Brain microvascular endothelial cell (primary cell): Measurements from ENCODE around the gene BOLL.
A peak's percentile ranks its signal among the peaks of the same experiment; 100 is the strongest.
"Not testable (repeated sequence)": the region's sequence is repeated elsewhere in the genome, so short reads cannot be mapped to it uniquely, and the experiment has no call there.

Experiments used
- DNase-seq: peaks from one replicate; pipeline ENCODE4 v3.0.0-alpha.2; 2020
- H3K27ac ChIP-seq: fragments of 250-450 bp; sonication (Bioruptor Pico); 2 replicates; pipeline ENCODE4 v1.5.1; 2020; ENCODE audit warnings: mild to moderate bottlenecking, moderate library complexity
- H3K27me3 ChIP-seq: fragments of 250-450 bp; sonication (Bioruptor Pico); replicated peaks from 2 replicates; pipeline ENCODE4 v1.5.1; 2020; ENCODE audit warnings: mild to moderate bottlenecking
- H3K36me3 ChIP-seq: fragments of 250-450 bp; sonication (Bioruptor Pico); replicated peaks from 2 replicates; pipeline ENCODE4 v1.5.1; 2020; ENCODE audit warnings: mild to moderate bottlenecking
- H3K4me3 ChIP-seq: 2 replicates; pipeline ENCODE4 v1.5.1; 2011; ENCODE audit warnings: low read depth, mild to moderate bottlenecking, control low read depth, low read length, moderate library complexity
- CTCF ChIP-seq: IDR thresholded peaks from 2 replicates; pipeline ENCODE4 v1.5.1; 2011; ENCODE audit warnings: low read depth, mild to moderate bottlenecking, moderate library complexity, low read length, control low read depth, inconsistent platforms; ENCODE audit errors: missing control alignments
- in situ Hi-C: cut with HindIII; loops from 2 replicates; pipeline ENCODE4 v1.10.0; 2017; ENCODE audit warnings: low sequenced_read_pairs, low pct_ligation_motif_present

The BOLL gene

GRCh38 chr2:197706839-197707207 is 78.3 kb downstream of the BOLL start:
- no peak for DNase-seq

GRCh38 chr2:197705912-197706838 is 78.9 kb downstream of the BOLL start:
- no peak for TF ChIP-seq CTCF
- no peaks in the 10 kb centered on the region for H3K27me3 ChIP-seq
- H3K36me3 ChIP-seq: no peaks in the 10 kb centered on the region
- in situ Hi-C loops: no loop called here
- H3K27ac ChIP-seq: no peak overlapping the region
- no peak for DNase-seq
- peak overlapping the region; percentile 89 for H3K4me3 ChIP-seq

More at GRCh38 chr2:197706839-197707207, 78.3 kb downstream of the BOLL start:
- in situ Hi-C loops: no loop called here
- no peak for TF ChIP-seq CTCF
- H3K27ac ChIP-seq: no peak overlapping the region
- H3K27me3 ChIP-seq: no peaks in the 10 kb centered on the region
- H3K36me3 ChIP-seq: no peaks in the 10 kb centered on the region
- peak overlapping the region; percentile 89 for H3K4me3 ChIP-seq

- no peaks in the 10 kb centered on the region for H3K36me3 ChIP-seq
- no peaks in the 10 kb centered on the region for H3K27me3 ChIP-seq
- peak within 1 kb of the TSS; percentile 89 for H3K4me3 ChIP-seq
- in situ Hi-C loops: no loop called here
- peak; percentile 85 for DNase-seq
- TF ChIP-seq CTCF: no peak
- peak within 1 kb of the TSS; percentile 8 for H3K27ac ChIP-seq
Measured at GRCh38 chr2:197705121-197705911, 79.8 kb downstream of the BOLL start, which contains the start of gene MARS2. TSS of gene MARS2 (plus strand) at chr2:197705369. CDS start at chr2:197705406, 37 bp downstream.

- in situ Hi-C loops: no loop called here
- Histone ChIP-seq H3K4me3 (peak overlapping the region; percentile 63), H3K36me3 (no peaks in the 10 kb centered on the region)
Measured at GRCh38 chr2:197704434-197705120, 80.5 kb downstream of the BOLL start.

GRCh38 chr2:197700960-197701359 is 84.2 kb downstream of the BOLL start:
- no peak overlapping the region for H3K4me3 ChIP-seq
- no peak for DNase-seq
- TF ChIP-seq CTCF: no peak
- in situ Hi-C loops: no loop called here
- no peak overlapping the region for H3K27ac ChIP-seq
- no peaks in the 10 kb centered on the region for H3K27me3 ChIP-seq
- H3K36me3 ChIP-seq: no peaks in the 10 kb centered on the region

More at GRCh38 chr2:197704434-197705120, 80.5 kb downstream of the BOLL start:
- no peaks in the 10 kb centered on the region for H3K27me3 ChIP-seq
- peak overlapping the region; percentile 8 for H3K27ac ChIP-seq
- TF ChIP-seq CTCF: no peak
- no peak for DNase-seq

- in situ Hi-C loops: not testable (repeated sequence)
Measured at GRCh38 chr2:197699724-197700123, 85.4 kb downstream of the BOLL start.

GRCh38 chr2:197696571-197696970 is 88.5 kb downstream of the BOLL start:
- H3K4me3 ChIP-seq, H3K36me3 ChIP-seq, in situ Hi-C loops, DNase-seq, H3K27ac ChIP-seq, H3K27me3 ChIP-seq: not testable (repeated sequence)

More at GRCh38 chr2:197699724-197700123, 85.4 kb downstream of the BOLL start:
- not testable (repeated sequence) for H3K27me3 ChIP-seq, H3K27ac ChIP-seq, H3K36me3 ChIP-seq, DNase-seq, H3K4me3 ChIP-seq

- H3K27me3 ChIP-seq, in situ Hi-C loops, H3K4me3 ChIP-seq, H3K27ac ChIP-seq, DNase-seq, H3K36me3 ChIP-seq: not testable (repeated sequence)
Measured at GRCh38 chr2:197695971-197696370, 89.1 kb downstream of the BOLL start.
